Spleen (tissue), 7 donors: ENCODE results near the gene ABCG1.

Experiments used
- POLR2A ChIP-seq, 3 donors: fragments of 450-650 bp; IDR thresholded peaks; one replicate each; pipeline ENCODE4 v1.5.1; 2017; ENCODE audit warnings: antibody characterized with exemption in 3 of 3, mild to moderate bottlenecking in 1 of 3
- POLR2AphosphoS5 ChIP-seq, 3 donors: sonication (generic); formaldehyde crosslinking; IDR thresholded peaks; one replicate each; pipeline ENCODE4 v1.5.1; 2017; ENCODE audit warnings: antibody characterized with exemption in 3 of 3
- TF ChIP-seq, protein P1 (sequence below), 11 experiments: fragments of 200-600 bp in 7 of 11; fragments of 450-650 bp in 4 of 11; sonication (generic) in 4 of 11; IDR thresholded peaks in 8 of 11; conservative IDR thresholded peaks in 3 of 11; 1 replicate in 7 of 11; 2 replicates in 4 of 11; pipeline versions ENCODE4 v1.4.0 to v1.8.0; 2016 to 2021; ENCODE audit warnings: antibody characterized with exemption in 11 of 11, inconsistent platforms in 4 of 11, mild to moderate bottlenecking in 1 of 11
- donor health status: DM: no; HTN: no; CAD: no; lungs with moderate emphysema.
- donor health status: DM: no; HTN: no; CAD: no.
- donor health status: DM: no; HTN: no; CAD: no.

DNA sequence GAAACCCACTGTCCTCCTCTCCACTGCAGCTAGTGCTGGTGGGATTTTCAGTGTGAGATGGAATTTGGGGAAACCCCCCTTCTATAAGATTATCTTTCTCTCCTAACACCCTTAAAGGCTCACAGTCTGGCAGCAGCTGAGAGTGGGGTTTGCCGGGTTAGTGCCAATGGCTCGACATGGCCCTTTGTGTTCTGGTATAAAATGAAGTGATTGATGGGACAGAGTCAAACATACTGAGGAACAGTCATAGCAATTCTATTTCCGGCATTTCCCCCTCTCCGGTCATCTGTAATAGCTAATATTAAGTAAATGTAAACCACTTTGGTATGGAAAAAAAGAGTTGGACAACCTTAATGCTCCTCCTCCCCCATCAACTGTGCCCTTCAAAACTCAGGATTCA lies 58.7 kb downstream of the ABCG1 start:
- TF ChIP-seq, protein P1, sequence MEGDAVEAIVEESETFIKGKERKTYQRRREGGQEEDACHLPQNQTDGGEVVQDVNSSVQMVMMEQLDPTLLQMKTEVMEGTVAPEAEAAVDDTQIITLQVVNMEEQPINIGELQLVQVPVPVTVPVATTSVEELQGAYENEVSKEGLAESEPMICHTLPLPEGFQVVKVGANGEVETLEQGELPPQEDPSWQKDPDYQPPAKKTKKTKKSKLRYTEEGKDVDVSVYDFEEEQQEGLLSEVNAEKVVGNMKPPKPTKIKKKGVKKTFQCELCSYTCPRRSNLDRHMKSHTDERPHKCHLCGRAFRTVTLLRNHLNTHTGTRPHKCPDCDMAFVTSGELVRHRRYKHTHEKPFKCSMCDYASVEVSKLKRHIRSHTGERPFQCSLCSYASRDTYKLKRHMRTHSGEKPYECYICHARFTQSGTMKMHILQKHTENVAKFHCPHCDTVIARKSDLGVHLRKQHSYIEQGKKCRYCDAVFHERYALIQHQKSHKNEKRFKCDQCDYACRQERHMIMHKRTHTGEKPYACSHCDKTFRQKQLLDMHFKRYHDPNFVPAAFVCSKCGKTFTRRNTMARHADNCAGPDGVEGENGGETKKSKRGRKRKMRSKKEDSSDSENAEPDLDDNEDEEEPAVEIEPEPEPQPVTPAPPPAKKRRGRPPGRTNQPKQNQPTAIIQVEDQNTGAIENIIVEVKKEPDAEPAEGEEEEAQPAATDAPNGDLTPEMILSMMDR (IDR thresholded peaks at IDR 0.05 in 8 of 11, conservative IDR thresholded peaks at IDR 0.05 in 3 of 11): no peak
- TF ChIP-seq POLR2A (IDR thresholded peaks at IDR 0.05) (no peak), POLR2AphosphoS5 (IDR thresholded peaks at IDR 0.05) (no peak)
